GM12878 (cell line): ENCODE results near the gene KCNIP3. TPM values are rescaled to one million over a fixed set of nuclear protein-coding genes. Genes with fewer than 3 reads are reported as not detected.

Source experiments
- ATAC-seq: fragments of 200-7000 bp; cut with Tn5 transposase; 3 replicates; pipeline ENCODE4 v1.9.1; 2020; ENCODE audit warnings: mild to moderate bottlenecking, moderate library complexity
- BruUV-seq: library from RNA; stranded (reverse); fragments of 400-500 nt; replicated peaks from 2 replicates; lab custom pipeline; 2021; lab: Mats Ljungman, UMichigan
- CTCF ChIA-PET: fragments of 300-600 bp; sonication (Branson Sonifier 250); formaldehyde crosslinking; extraction: SDS; loops from one replicate; lab custom pipeline; 2021; ENCODE audit warnings: inconsistent platforms; lab: Yijun Ruan, JAX
- POLR2A ChIA-PET: fragments of 350-600 bp; formaldehyde crosslinking; extraction: SDS; loops from one replicate; lab custom pipeline; 2021; ENCODE audit warnings: inconsistent platforms; lab: Charles Lee
- RAD21 ChIA-PET: fragments of 300-600 bp; sonication (Branson Sonifier 250); formaldehyde crosslinking; loops from one replicate; lab custom pipeline; 2023; ENCODE audit warnings: antibody characterized with exemption; ENCODE audit not compliant: unreplicated experiment; lab: Charles Lee
- SMC1A ChIA-PET: fragments of 300-600 bp; sonication (Branson Sonifier 250); formaldehyde crosslinking; loops from one replicate; lab custom pipeline; 2023; ENCODE audit not compliant: unreplicated experiment, uncharacterized antibody; lab: Charles Lee
- DNase-seq: peaks from one replicate; pipeline ENCODE4 v3.0.0-alpha.2; 2011; ENCODE audit warnings: low read depth, low spot score
- FAIRE-seq: peaks from 3 replicates; lab custom pipeline; 2011; peaks lifted over from hg19 to GRCh38; lab: Jason Lieb, UNC
- H2AFZ ChIP-seq: 2 replicates; pipeline ENCODE4 v1.6.0; 2011; ENCODE audit warnings: low read depth, low read length, control low read depth; ENCODE audit not compliant: control insufficient read depth
- H3K27ac ChIP-seq: 2 replicates; pipeline ENCODE4 v1.5.1; 2011; ENCODE audit warnings: control low read depth; ENCODE audit not compliant: control insufficient read depth, insufficient read depth
- H3K27me3 ChIP-seq, 2 experiments: replicated peaks in 1 of 2; 2 replicates each; pipeline versions ENCODE4 v1.6.0 to v1.6.1; 2011; ENCODE audit warnings: low read length in 1 of 2; ENCODE audit not compliant: control insufficient read depth in 2 of 2, insufficient read depth in 2 of 2
- H3K36me3 ChIP-seq, 2 experiments: 2 replicates each; pipeline ENCODE4 v1.5.1; 2011; ENCODE audit warnings: low read length in 1 of 2; ENCODE audit not compliant: control insufficient read depth in 2 of 2, insufficient read depth in 2 of 2
- H3K4me1 ChIP-seq: 2 replicates; pipeline ENCODE4 v1.6.1; 2011; ENCODE audit warnings: mild to moderate bottlenecking, low read length, moderate library complexity, mixed read lengths; ENCODE audit not compliant: control insufficient read depth, insufficient read depth
- H3K4me2 ChIP-seq: 2 replicates; pipeline ENCODE4 v1.6.0; 2011; ENCODE audit warnings: control low read depth; ENCODE audit not compliant: control insufficient read depth, insufficient read depth
- H3K4me3 ChIP-seq: fragments of 200-600 bp; sonication (generic); 2 replicates; pipeline ENCODE4 v1.5.1; 2016
- H3K79me2 ChIP-seq: 2 replicates; pipeline ENCODE4 v1.6.0; 2011; ENCODE audit warnings: low read length; ENCODE audit not compliant: control insufficient read depth, insufficient read depth
- H3K9ac ChIP-seq: 2 replicates; pipeline ENCODE4 v1.8.0; 2011; ENCODE audit warnings: low read length, control low read depth, mixed read lengths; ENCODE audit not compliant: control insufficient read depth, insufficient read depth
- H3K9me3 ChIP-seq: replicated peaks from 3 replicates; pipeline ENCODE4 v1.5.1; 2011; ENCODE audit warnings: mild to moderate bottlenecking, low read length; ENCODE audit not compliant: control insufficient read depth, insufficient read depth
- H4K20me1 ChIP-seq: 2 replicates; pipeline ENCODE4 v1.6.0; 2011; ENCODE audit not compliant: control insufficient read depth, insufficient read depth
- ATF3 ChIP-seq: IDR thresholded peaks from 2 replicates; pipeline ENCODE4 v1.6.1; 2011; ENCODE audit warnings: low read depth, mild to moderate bottlenecking, low read length, moderate library complexity, borderline replicate concordance; ENCODE audit errors: extremely low read depth
- BHLHE40 ChIP-seq, 2 experiments: fragments of 450-650 bp in 1 of 2; IDR thresholded peaks; 2 replicates each; pipeline ENCODE4 v1.6.1; 2011 to 2017; ENCODE audit warnings: low read depth in 2 of 2, borderline replicate concordance in 1 of 2, improper control_type of control experiment in 1 of 2, low read length in 1 of 2, mild to moderate bottlenecking in 1 of 2
- BRCA1 ChIP-seq: IDR thresholded peaks from 2 replicates; pipeline ENCODE4 v1.6.1; 2011; ENCODE audit warnings: low read depth, low read length, improper control_type of control experiment
- CBFB ChIP-seq: IDR thresholded peaks from 2 replicates; pipeline ENCODE4 v1.6.1; 2016; ENCODE audit warnings: antibody characterized with exemption, low read depth
- EGR1 ChIP-seq, 2 experiments: IDR thresholded peaks; 1 replicate in 1 of 2; 2 replicates in 1 of 2; pipeline ENCODE4 v1.6.1; 2011 to 2012; ENCODE audit warnings: low read depth in 2 of 2, low read length in 2 of 2, borderline replicate concordance in 1 of 2, mild to moderate bottlenecking in 1 of 2, moderate library complexity in 1 of 2
- GATAD2B ChIP-seq: fragments of 450-650 bp; conservative IDR thresholded peaks from 2 replicates; pipeline ENCODE4 v1.6.1; 2017; ENCODE audit warnings: low read depth, mild to moderate bottlenecking, moderate library complexity
- HDAC2 ChIP-seq: fragments of 200-600 bp; sonication (generic); IDR thresholded peaks from 2 replicates; pipeline ENCODE4 v1.6.1; 2017
- HSF1 ChIP-seq: fragments of 150-350 bp; IDR thresholded peaks from 2 replicates; pipeline ENCODE4 v1.6.1; 2014; ENCODE audit warnings: mild to moderate bottlenecking, low read depth, low read length
- POLR2AphosphoS5 ChIP-seq: IDR thresholded peaks from 2 replicates; pipeline ENCODE4 v1.6.1; 2011; ENCODE audit warnings: mild to moderate bottlenecking, low read length, inconsistent platforms
- RFX5 ChIP-seq: IDR thresholded peaks from 2 replicates; pipeline ENCODE4 v1.6.1; 2011; ENCODE audit warnings: low read depth, low read length, improper control_type of control experiment
- SRF ChIP-seq, 2 experiments: IDR thresholded peaks; 2 replicates each; pipeline ENCODE4 v1.6.1; 2011; ENCODE audit warnings: low read depth in 2 of 2, low read length in 2 of 2, mild to moderate bottlenecking in 1 of 2, moderate library complexity in 1 of 2
- TBL1XR1 ChIP-seq: IDR thresholded peaks from 2 replicates; pipeline ENCODE4 v1.6.1; 2012; ENCODE audit warnings: low read depth, low read length, improper control_type of control experiment
- TCF7 ChIP-seq: IDR thresholded peaks from 2 replicates; pipeline ENCODE4 v1.6.1; 2014; ENCODE audit warnings: antibody characterized with exemption, borderline replicate concordance
- ZSCAN29 ChIP-seq: fragments of 450-650 bp; IDR thresholded peaks from 2 replicates; pipeline ENCODE4 v1.6.1; 2017; ENCODE audit warnings: mild to moderate bottlenecking, moderate library complexity
- WGBS: methylation state at CpG from one replicate; pipeline ENCODE4 v1.1.6; 2016; ENCODE audit warnings: low lambda C conversion rate; ENCODE audit not compliant: insufficient replicate concordance, insufficient coverage; ENCODE audit errors: missing lambda C conversion rate; 5-methylcytosine and 5-hydroxymethylcytosine counted together
- in situ Hi-C: fragments of 300-500 bp; cut with MboI; formaldehyde crosslinking; loops from 9 replicates; pipeline ENCODE4 v1.14.3; 2018; ENCODE audit warnings: mixed read lengths
- intact Hi-C: fragments of 100-400 bp; cut with micrococcal nuclease; formaldehyde crosslinking; loops from one replicate; pipeline ENCODE4 v1.14.2; 2022; ENCODE audit not compliant: unreplicated experiment
- polyA plus RNA-seq, 11 experiments: library from polyadenylated mRNA; depleted of rRNA in 4 of 11; unstranded in 6 of 11; stranded (reverse) in 5 of 11; fragments of >200 nt; fragmentation: Nextera tagmentation in 4 of 11; fragmentation: Illumina TruSeq in 1 of 11; extraction: Ambion mirVana in 4 of 11; extraction: Trizol in 1 of 11; gene quantifications; 1 replicate in 1 of 11; 2 replicates in 10 of 11; pipeline versions ENCODE4 v1.2.1 to v1.2.3, GENCODE V29; 2011 to 2016; ENCODE audit warnings: inconsistent platforms in 2 of 11, missing spikeins in 2 of 11, low read depth in 1 of 11
- total RNA-seq, 4 experiments: library from RNA; depleted of rRNA in 3 of 4; stranded (reverse); fragments of >200 nt in 3 of 4; fragmentation: Illumina TruSeq in 1 of 4; extraction: Trizol in 1 of 4; gene quantifications; 2 replicates each; pipeline versions ENCODE4 v1.2.1 to v1.2.3, GENCODE V29; 2013 to 2021
- TF ChIP-seq, protein P1 (sequence below): IDR thresholded peaks from 2 replicates; pipeline ENCODE4 v1.6.1; 2011; ENCODE audit warnings: borderline replicate concordance, low read depth, mild to moderate bottlenecking, moderate library complexity, mixed read lengths, low read length; ENCODE audit not compliant: insufficient read depth; ENCODE audit errors: extremely low read length

Gene KCNIP3
- total and polyA plus RNA-seq, 10 of the 15 experiments (the other 5 are each of a cell fraction or from before 2014, with no cell fraction given) = not detected

DNA sequence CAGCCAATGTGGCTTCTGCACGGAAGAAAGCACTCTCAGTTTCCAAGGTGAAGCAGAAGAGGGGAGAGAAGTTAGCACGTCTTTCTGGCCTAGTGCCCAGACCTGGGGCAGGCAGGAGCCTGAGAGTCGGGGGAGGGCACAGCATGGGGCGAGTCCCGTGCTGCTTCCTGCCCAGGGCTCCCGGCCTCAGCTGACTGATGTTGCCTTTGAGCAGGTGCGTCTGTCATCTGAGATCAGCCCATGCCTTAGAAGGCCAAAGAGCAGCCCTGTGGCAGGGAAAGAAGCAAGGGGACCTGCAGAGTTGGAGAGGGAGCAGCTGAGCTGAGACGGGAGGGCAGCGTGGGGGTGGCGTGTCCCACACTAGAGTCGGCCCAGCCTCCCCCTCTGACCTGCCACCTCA, 3.3 kb downstream of the KCNIP3 start:
- Histone ChIP-seq H3K79me2 (no peaks in the 10 kb centered on the region), H4K20me1 (no peaks in the 10 kb centered on the region; the same call in 1 of the 2 replicates), H3K4me1 (no peaks in the 10 kb centered on the region), H3K4me2 (no peak overlapping the region), H3K4me3 (no peak overlapping the region), H3K9ac (no peak overlapping the region), H3K36me3 (no peaks in the 10 kb centered on the region), H3K27ac (no peak overlapping the region)
- POLR2A ChIA-PET = no interaction called here
- in situ Hi-C loops = no loop called here
- WGBS = 12% methylated on average over 11 of the region's 11 CpGs
- SMC1A ChIA-PET = no interaction called here
- RAD21 ChIA-PET = no interaction called here
- DNase-seq = no peak
- TF ChIP-seq BHLHE40 (IDR thresholded peaks at IDR 0.05; ENCODE audit: borderline replicate concordance in 1 of 2, low read depth in 2 of 2, low read length in 1 of 2) (peak in 1 of 2 experiments; percentile 21; a peak in 1 of 4 replicates), TCF7 (no peak)
- TF ChIP-seq, all 136 proteins: peak for 1
- H3K9me3 ChIP-seq = no peaks in the 10 kb centered on the region
- ATAC-seq (no peak), FAIRE-seq (no peak)
- no TSS peak for BruUV-seq
- no peaks in the 10 kb centered on the region; a peak in 2 of 4 replicates for H3K27me3 ChIP-seq
- H2AFZ ChIP-seq = no peak overlapping the region
- intact Hi-C loops = no loop called here
- CTCF ChIA-PET = no interaction called here

DNA sequence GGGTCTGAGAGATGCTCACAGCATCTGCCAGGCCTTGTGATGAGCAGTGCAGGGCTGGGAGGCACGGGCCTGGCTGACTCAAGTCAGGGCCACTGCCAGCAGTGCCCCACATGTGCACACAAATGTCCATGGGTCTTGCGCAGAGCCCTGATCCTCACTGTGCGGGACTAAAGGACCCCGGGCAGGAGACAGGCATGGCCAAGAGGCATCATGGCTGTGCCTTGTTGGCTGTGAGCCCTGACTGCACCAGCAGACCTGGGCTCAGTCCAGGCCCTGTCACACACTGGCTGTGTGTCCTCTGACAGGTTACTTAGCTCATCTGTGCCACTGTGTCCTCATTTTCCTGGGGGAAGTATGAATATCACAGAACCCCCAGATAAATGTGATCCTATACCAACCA, 4.0 kb downstream of the KCNIP3 start:
- SMC1A ChIA-PET = no interaction called here
- TF ChIP-seq TBL1XR1 (no peak), ATF3 (no peak), GATAD2B (no peak), BRCA1 (no peak), ZSCAN29 (no peak), POLR2AphosphoS5 (no peak), CBFB (no peak), EGR1 (IDR thresholded peaks at IDR 0.05; ENCODE audit: borderline replicate concordance in 1 of 2, low read depth in 2 of 2, low read length in 2 of 2) (no peak), HSF1 (no peak), HDAC2 (no peak), RFX5 (no peak), SRF (IDR thresholded peaks at IDR 0.05; ENCODE audit: low read depth in 2 of 2, low read length in 2 of 2) (no peak)
- TF ChIP-seq, protein P1, sequence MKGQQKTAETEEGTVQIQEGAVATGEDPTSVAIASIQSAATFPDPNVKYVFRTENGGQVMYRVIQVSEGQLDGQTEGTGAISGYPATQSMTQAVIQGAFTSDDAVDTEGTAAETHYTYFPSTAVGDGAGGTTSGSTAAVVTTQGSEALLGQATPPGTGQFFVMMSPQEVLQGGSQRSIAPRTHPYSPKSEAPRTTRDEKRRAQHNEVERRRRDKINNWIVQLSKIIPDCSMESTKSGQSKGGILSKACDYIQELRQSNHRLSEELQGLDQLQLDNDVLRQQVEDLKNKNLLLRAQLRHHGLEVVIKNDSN = no peak

More for the DNA sequence above, 4.0 kb downstream of the KCNIP3 start:
- Histone ChIP-seq H3K4me3 (no peak overlapping the region), H2AFZ (no peak overlapping the region), H3K4me1 (no peaks in the 10 kb centered on the region), H3K79me2 (no peaks in the 10 kb centered on the region), H3K27ac (no peak overlapping the region), H4K20me1 (no peaks in the 10 kb centered on the region; the same call in 1 of the 2 replicates), H3K36me3 (no peaks in the 10 kb centered on the region), H3K9me3 (no peaks in the 10 kb centered on the region), H3K9ac (no peak overlapping the region), H3K27me3 (no peaks in the 10 kb centered on the region; a peak in 2 of 4 replicates), H3K4me2 (no peak overlapping the region)
- no peak for DNase-seq
- POLR2A ChIA-PET = no interaction called here
- in situ Hi-C loops (no loop called here), intact Hi-C loops (no loop called here)
- ATAC-seq = no peak
- no peak for FAIRE-seq
- RAD21 ChIA-PET = no interaction called here
- CTCF ChIA-PET = no interaction called here
- 64% methylated on average over 4 of the region's 4 CpGs for WGBS
- no TSS peak for BruUV-seq
